SH-SY5Y (cell line): ENCODE results near the gene C9orf72.

ENCODE experiments used
- GATA2 ChIP-seq: IDR thresholded peaks from 2 replicates; pipeline ENCODE4 v1.6.1; 2011; ENCODE audit warnings: mild to moderate bottlenecking, low read depth, low read length
- GATA3 ChIP-seq: IDR thresholded peaks from 2 replicates; pipeline ENCODE4 v1.6.1; 2011; ENCODE audit warnings: low read depth, mild to moderate bottlenecking, low read length, moderate library complexity

The C9orf72 gene, protein sequence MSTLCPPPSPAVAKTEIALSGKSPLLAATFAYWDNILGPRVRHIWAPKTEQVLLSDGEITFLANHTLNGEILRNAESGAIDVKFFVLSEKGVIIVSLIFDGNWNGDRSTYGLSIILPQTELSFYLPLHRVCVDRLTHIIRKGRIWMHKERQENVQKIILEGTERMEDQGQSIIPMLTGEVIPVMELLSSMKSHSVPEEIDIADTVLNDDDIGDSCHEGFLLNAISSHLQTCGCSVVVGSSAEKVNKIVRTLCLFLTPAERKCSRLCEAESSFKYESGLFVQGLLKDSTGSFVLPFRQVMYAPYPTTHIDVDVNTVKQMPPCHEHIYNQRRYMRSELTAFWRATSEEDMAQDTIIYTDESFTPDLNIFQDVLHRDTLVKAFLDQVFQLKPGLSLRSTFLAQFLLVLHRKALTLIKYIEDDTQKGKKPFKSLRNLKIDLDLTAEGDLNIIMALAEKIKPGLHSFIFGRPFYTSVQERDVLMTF

DNA sequence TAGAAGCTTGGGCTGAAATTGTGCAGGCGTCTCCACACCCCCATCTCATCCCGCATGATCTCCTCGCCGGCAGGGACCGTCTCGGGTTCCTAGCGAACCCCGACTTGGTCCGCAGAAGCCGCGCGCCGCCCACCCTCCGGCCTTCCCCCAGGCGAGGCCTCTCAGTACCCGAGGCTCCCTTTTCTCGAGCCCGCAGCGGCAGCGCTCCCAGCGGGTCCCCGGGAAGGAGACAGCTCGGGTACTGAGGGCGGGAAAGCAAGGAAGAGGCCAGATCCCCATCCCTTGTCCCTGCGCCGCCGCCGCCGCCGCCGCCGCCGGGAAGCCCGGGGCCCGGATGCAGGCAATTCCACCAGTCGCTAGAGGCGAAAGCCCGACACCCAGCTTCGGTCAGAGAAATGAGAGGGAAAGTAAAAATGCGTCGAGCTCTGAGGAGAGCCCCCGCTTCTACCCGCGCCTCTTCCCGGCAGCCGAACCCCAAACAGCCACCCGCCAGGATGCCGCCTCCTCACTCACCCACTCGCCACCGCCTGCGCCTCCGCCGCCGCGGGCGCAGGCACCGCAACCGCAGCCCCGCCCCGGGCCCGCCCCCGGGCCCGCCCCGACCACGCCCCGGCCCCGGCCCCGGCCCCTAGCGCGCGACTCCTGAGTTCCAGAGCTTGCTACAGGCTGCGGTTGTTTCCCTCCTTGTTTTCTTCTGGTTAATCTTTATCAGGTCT, at the start of gene C9orf72:
C9orf72 (minus strand) TSS at position 564 of the 716 bp plus-strand sequence. CDS start 6,361 bp downstream, outside the sequence.
- no peak for TF ChIP-seq GATA2
- no peak for TF ChIP-seq GATA3

DNA sequence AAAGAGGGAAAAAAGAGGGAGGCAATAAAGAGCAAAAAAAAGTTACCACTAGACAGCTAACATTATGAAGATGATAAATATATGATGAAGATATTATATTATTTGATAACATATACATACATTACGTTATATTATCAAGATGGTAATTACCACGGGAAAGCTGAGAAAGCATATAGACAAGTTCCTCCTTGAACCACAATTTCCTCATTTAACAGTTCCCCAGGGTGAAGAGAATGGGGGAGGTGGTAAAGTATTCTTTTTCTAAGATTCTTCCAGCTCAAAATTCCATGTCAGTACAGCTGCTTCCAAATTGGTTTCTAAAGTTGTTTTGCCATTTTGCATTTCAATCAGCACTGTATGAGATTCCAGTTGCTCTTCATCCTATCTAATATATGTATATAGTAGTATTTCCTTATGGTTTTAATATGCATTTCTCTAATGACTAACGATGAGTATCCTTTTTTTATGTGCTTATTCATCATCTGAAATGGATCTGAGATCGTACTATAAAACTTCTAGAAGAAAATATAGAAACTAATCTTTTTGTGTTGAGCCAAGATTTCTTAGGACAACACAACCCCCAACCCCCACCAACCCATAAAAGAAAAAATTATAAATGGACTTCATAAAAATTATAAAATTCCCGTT, 49.5 kb upstream of the C9orf72 start:
- TF ChIP-seq GATA3, result no peak
- no peak for TF ChIP-seq GATA2

DNA sequence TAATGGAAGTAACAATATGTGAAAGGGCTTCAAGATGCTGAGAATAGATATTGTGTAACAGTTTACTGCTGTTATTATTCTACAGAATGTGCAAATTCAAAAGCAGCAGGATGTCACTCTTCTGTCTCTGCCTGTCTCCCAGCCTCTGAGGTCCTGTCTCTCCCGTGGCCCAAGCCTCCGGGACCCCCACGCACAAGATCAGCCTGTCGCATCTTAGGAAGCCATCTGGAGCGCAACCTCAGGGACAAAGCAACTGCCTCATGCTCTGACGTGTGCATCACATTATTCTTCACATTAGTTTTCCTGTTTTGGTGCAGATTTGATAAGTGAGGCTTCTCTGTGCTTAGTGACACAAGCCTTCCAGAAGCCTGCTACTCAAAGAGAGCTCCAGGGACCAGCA, 46.5 kb upstream of the C9orf72 start:
- no peak for TF ChIP-seq GATA3
- no peak for TF ChIP-seq GATA2

DNA sequence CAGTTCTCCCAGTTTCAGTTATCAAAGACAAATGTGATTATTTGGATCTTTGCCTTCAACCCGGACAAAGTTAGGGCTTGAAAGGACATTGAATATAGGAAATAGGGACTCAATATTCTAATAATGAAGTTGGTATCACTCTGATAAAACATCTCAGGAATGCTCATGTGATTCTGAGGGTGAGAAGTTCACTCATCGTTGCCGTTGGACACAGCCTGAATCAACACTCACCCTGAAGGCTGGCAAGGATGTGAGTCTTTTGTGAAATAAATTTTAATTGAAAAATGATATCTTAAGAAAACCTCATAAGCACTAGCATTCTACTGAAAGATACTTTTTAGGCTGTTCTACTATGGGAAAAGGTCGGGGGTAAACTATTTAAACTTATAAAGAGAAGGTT, 44.8 kb upstream of the C9orf72 start:
- TF ChIP-seq GATA2, result no peak
- TF ChIP-seq GATA3, result no peak

DNA sequence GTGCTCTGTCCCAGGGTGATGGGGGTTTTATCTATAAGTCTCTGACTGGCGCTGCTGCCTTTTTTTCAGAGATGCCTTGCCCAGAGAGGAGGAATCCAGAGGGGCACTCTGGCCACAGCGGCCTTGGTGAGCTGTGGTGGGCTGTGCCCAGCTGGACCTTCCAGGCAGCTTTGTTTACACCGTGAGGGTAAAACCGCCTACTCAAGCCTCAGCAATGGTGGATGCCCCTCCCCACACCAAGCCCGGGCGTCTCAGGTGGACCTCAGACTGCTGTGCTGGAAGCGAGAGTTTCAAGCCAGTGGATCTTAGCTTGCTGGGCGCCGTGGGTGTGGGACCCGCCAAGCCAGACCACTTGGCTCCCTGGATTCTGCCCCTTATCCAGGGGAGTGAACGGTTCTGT, 41.3 kb upstream of the C9orf72 start:
- no peak for TF ChIP-seq GATA2
- no peak for TF ChIP-seq GATA3

DNA sequence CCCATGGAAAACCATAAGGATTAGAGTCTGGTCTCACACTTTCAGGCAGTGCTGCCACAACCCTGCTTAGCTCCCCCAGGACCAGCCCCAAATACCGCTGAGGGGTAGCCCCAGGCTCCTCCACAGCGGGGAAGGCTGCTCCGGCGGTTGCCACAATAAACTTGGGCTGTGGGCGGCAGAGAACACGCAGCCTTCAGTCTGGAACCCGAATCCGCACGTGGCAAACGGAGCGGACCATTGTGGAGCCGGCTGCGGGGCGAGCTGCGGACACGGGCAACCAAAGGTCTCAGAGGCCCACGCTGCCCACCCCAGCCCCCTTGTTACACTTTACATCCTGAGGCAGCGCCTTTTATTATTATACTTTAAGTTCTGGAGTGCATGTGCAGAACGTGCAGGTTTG, 37.3 kb upstream of the C9orf72 start:
- no peak for TF ChIP-seq GATA2
- no peak for TF ChIP-seq GATA3

DNA sequence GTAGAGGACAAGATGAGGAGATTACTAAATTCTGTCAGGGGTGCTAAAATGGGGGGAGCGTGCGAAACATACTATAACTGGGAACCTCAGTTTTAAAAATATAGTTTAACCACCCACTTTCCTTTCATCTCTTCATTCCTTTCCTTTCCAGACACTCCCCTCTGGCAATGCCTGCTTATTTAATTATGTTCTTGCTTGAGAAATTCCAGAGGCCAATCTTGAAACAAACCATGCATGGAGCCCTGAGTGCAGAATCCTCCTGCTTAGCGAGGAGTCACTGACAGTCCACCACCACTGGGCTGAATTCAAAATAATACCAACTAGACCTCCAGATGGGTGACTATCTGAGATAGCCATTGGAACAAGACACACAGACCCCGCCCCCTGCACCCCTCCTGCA, 29.7 kb upstream of the C9orf72 start:
- TF ChIP-seq GATA2, result no peak

DNA sequence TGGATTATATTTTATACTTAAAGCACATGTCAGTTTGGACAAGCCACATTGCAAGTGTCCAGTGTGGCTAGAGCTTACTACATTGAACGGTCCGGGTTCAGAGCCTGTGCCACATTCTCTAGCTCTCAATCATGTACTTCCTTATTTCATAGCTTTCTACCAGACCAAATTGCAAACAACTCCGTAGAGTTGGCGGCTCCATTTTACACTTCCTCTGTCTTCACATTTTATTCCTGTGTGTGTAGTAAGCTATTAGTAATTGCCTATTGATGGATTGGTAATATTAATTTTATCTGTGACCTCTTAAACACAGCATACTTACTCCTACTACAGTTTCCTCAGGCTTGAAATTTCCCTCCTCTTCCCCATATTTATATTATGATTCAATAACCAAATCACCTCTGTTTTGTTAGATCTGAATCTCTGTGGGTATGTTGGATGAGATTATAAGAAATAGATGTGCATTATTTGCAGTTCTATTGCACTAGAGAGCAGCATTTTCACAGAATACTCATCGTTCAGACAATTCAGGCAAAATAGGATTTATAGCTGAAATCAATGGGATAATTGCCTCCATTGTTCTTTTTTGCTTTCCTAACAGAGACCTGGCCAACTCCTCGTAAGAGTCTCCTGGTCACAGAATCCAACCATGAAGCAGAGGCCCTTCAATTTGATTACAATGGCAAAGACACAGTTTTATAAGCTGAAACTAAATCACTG, 29.0 kb upstream of the C9orf72 start:
- TF ChIP-seq GATA2 (no peak), GATA3 (no peak)

DNA sequence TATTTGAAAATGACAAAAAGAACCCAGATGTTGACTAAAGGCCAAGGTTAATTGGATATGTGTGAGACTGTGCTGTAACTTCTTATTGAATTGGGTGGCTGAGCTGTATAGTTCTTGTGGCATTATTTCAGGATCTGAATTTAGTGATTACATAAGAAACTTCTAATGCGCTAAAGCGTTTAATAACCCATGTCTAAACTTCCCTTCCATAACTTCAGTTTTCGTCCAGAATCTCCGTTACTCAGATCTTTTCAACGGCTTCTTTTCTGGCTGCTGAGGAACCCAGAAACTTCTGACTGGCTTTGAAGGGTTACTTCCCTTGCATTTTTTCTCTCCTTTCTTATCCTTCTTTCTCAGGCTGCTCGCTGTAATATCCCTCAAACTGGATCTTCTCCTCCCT, 28.1 kb upstream of the C9orf72 start:
- TF ChIP-seq GATA3 (no peak), GATA2 (no peak)

DNA sequence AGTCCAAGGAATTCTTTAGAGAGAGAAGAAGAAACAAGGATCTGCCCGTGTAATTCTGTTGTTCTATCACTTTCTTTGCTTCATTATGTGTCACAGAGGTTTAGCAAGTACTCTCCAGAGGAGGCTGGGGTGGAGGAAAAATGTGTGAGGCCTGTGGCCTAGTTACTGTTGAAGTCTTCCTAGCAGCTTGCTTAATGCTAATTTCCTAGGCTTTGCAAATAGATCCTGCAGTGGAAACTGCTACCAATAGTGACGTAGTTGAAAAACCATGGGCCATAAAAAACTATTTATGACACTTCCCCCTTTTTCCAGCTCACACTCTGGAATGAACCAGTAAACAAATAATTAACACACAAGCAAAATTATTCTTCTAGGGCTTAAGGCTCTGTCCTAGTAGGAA, 27.0 kb upstream of the C9orf72 start:
- TF ChIP-seq GATA2 (no peak), GATA3 (no peak)

DNA sequence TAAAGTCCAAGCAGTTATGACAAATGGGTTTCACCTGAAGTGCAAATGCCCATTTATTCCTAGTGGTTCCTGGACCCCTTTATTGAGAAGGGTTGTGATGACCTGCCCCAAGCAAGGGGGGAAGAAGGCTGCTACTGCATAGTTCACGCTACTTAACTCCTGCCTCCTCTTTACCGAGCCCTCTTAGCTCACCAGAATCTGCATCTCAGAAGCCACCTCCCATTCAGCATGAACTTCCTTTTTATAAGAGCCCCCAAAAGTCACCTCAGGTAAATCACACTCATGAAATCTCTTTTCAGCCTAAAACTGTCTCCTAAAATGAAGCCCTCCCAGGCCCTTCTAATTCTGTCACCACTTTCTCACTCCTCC, 26.6 kb upstream of the C9orf72 start:
- TF ChIP-seq GATA2 (no peak), GATA3 (no peak)

DNA sequence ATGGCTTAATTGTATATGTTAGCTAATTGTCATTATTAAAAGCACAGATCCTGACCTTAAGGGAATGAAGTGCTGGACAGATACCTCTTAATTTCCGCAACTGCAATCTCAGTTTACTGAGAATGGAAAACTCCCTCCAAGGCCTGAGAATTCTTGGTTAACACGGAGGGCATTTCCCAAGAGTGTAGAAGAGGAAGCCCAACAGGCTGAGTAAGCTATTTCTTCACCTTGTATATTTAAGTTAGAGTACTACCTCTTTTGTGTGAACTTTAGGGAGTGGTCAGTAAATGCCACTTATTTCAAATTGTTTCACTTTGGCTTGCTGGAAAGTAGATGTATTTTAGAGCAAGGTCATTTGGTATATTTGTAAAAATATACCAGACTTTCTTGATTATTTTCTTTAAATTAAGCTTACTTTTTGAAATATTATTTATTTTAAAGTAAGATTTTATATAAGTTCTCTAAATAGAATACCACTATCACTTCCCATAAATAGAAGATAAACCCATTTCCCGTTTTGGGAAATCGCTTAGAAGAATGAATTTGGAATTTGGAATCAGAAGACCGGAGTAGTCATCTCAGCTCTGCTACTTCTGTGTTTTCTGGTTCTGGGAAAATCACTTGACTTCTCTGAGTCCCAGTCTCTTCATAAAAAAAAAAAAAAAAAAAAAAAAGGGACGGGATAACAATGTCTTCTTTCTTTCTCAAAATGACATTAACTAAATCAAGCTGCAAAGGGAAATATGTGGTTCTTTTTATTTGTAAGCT, 26.0 kb upstream of the C9orf72 start:
- no peak for TF ChIP-seq GATA2
- TF ChIP-seq GATA3, result no peak

DNA sequence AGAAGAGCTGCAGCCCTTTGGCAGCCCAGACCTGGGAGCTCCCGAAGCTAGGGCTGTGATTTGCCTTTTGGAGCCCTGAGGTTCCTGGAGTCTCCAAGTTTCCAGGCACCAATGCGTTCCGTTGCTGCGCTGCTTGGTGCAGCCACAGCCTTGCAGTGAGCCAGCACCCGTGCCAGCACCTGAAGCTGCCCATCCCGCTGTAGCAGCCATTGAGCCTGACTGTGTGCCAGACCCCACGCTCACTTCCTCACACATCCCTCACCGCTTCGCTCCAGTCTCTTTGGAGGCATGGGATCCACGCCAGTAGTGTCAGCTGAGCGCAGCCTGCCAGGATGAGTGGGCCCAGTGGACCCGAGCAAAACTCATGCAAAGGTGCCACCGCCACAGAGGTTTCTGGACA, 22.5 kb upstream of the C9orf72 start:
- TF ChIP-seq GATA2, result no peak
- TF ChIP-seq GATA3, result no peak

DNA sequence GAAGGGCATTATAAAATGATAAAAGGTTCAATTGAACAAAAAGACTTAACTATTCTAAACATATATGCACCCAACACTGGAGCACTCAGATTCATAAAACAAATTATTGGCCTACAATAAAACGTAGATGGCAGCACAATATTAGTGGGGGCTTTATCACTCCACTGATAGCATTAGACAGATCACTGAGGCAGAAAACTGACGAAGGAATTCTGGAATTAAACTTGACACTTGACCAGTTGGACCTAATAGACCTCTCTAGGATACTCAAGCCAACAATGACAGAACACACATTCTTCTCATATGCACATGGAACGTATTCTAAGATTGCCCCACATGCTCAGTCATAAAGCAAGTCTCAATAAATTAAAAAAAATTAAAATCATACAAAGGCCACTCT, 18.4 kb upstream of the C9orf72 start:
- TF ChIP-seq GATA3, result no peak
- TF ChIP-seq GATA2, result no peak
